Erythroblast (primary cell): ENCODE results near the gene S100A14.

Experiments used
- GATA1 ChIP-seq: IDR thresholded peaks from 2 replicates; pipeline ENCODE4 v1.6.1; 2011; ENCODE audit warnings: low read depth, mild to moderate bottlenecking, control low read depth, low read length, moderate library complexity
- POLR2A ChIP-seq: IDR thresholded peaks from 2 replicates; pipeline ENCODE4 v1.6.1; 2011; ENCODE audit warnings: mild to moderate bottlenecking, low read length

GRCh38 chr1:153629971-153630370, 13.8 kb upstream of the S100A14 start:
- TF ChIP-seq POLR2A (no peak), GATA1 (no peak)
